Gastrocnemius medialis (tissue), 4 donors: Measurements from ENCODE around the gene AUNIP. TPM values are rescaled to one million over a fixed set of nuclear protein-coding genes. Genes with fewer than 3 reads are reported as not detected.

Experiments
- ATAC-seq, 2 donors: fragments of 150-250 bp; one replicate each; pipeline ENCODE4 v1.9.1; 2016
- DNase-seq, 2 donors: peaks; one replicate each; pipeline ENCODE4 v3.0.0-alpha.2; 2019
- H3K27ac ChIP-seq, 4 donors: fragments of 200-600 bp; sonication (generic); 1 replicate in 1 of 4; 2 replicates in 3 of 4; pipeline ENCODE4 v1.5.1; 2016 to 2018; ENCODE audit warnings: mild to moderate bottlenecking in 2 of 4, moderate library complexity in 1 of 4
- H3K27me3 ChIP-seq, 3 donors: fragments of 200-600 bp; sonication (generic) in 2 of 3; 1 replicate in 1 of 3; 2 replicates in 2 of 3; pipeline versions ENCODE4 v1.5.1 to v1.6.0; 2016 to 2019; ENCODE audit warnings: mild to moderate bottlenecking in 1 of 3, moderate library complexity in 1 of 3
- H3K36me3 ChIP-seq, 2 donors: fragments of 200-600 bp; sonication (generic) in 1 of 2; one replicate each; pipeline ENCODE4 v1.5.1; 2017 to 2018
- H3K4me1 ChIP-seq, 2 donors: fragments of 200-600 bp; sonication (generic) in 1 of 2; one replicate each; pipeline ENCODE4 v1.5.1; 2016 to 2017; ENCODE audit warnings: mild to moderate bottlenecking in 2 of 2
- H3K4me3 ChIP-seq, 4 donors: fragments of 200-600 bp; sonication (generic) in 3 of 4; 1 replicate in 1 of 4; 2 replicates in 3 of 4; pipeline ENCODE4 v1.5.1; 2016 to 2019; ENCODE audit warnings: mild to moderate bottlenecking in 2 of 4
- H3K9me3 ChIP-seq, 3 donors: fragments of 200-600 bp; sonication (generic) in 2 of 3; 1 replicate in 1 of 3; 2 replicates in 2 of 3; pipeline ENCODE4 v1.5.1; 2016 to 2019
- POLR2A ChIP-seq, 2 donors: fragments of 450-650 bp; IDR thresholded peaks; one replicate each; pipeline ENCODE4 v1.6.1; 2017; ENCODE audit warnings: antibody characterized with exemption in 2 of 2, mild to moderate bottlenecking in 2 of 2, moderate library complexity in 2 of 2
- in situ Hi-C, 4 donors: fragments of 200-750 bp; cut with MboI; loops; one replicate each; pipeline versions ENCODE4 v1.15.0 to v1.8.0; 2017; ENCODE audit warnings: low sequenced_read_pairs in 4 of 4
- intact Hi-C: fragments of 100-400 bp; cut with DNase I; formaldehyde crosslinking; loops from one replicate; pipeline ENCODE4 v1.15.1; 2023; ENCODE audit warnings: low total_unique reads
- total RNA-seq, 4 donors: library from RNA; depleted of rRNA; stranded (reverse); fragments of >200 nt; gene quantifications; one replicate each; pipeline versions ENCODE4 v1.1.0 to v1.2.3, GENCODE V29; 2016
- TF ChIP-seq, protein P1 (sequence below), 5 experiments: fragments of 450-650 bp in 3 of 5; fragments of 200-600 bp in 2 of 5; sonication (generic) in 2 of 5; IDR thresholded peaks in 4 of 5; conservative IDR thresholded peaks in 1 of 5; 1 replicate in 4 of 5; 2 replicates in 1 of 5; pipeline ENCODE4 v1.5.1; 2016 to 2019; ENCODE audit warnings: antibody characterized with exemption in 5 of 5, mild to moderate bottlenecking in 3 of 5, moderate library complexity in 3 of 5

AUNIP gene
- total RNA-seq, 4 donors from 2014 or later: not detected

DNA sequence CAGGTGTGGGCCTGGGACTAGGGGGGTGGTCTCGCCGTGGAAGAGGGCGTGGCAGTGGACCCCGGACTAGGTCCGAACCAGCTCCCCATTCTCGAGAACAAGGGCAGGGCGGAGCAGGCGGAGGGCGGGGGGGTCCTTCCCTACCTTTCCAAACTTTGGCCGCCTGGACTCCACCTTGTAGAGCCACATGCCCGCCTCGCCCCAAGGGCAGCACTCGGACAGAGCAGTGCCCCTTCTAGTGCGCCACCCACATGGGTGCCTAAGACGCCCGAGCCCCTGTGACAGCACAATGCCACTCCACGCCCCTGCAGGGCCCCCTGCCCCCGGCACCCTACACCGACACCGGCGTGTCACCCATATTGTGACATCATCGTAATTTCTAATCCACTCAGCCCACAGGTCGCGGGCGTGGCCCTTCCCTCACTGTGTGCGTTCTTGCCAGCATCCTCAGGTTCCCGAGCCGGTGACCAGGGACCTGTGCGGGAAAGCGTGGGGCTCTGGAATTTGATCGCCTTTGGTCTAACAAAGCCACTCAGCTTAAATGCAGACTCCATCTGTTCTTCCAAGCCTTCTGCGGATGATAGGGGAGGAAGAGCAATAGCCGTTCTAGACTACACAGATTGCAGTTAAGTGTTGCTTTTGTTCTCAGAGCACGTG is 47.5 kb upstream of the AUNIP start:
- Histone ChIP-seq H3K36me3 (no peaks in the 10 kb centered on the region), H3K27ac (peak overlapping the region; percentile 8 to 83 (median 56)), H3K9me3 (no peaks in the 10 kb centered on the region), H3K4me3 (peak overlapping the region; percentile 69 to 87 (median 74)), H3K4me1 (peaks cover 9 to 15% of the 10 kb centered on the region in 2 donors), H3K27me3 (no peaks in the 10 kb centered on the region)
- TF ChIP-seq POLR2A (IDR thresholded peaks at IDR 0.05): no peak
- TF ChIP-seq, protein P1, sequence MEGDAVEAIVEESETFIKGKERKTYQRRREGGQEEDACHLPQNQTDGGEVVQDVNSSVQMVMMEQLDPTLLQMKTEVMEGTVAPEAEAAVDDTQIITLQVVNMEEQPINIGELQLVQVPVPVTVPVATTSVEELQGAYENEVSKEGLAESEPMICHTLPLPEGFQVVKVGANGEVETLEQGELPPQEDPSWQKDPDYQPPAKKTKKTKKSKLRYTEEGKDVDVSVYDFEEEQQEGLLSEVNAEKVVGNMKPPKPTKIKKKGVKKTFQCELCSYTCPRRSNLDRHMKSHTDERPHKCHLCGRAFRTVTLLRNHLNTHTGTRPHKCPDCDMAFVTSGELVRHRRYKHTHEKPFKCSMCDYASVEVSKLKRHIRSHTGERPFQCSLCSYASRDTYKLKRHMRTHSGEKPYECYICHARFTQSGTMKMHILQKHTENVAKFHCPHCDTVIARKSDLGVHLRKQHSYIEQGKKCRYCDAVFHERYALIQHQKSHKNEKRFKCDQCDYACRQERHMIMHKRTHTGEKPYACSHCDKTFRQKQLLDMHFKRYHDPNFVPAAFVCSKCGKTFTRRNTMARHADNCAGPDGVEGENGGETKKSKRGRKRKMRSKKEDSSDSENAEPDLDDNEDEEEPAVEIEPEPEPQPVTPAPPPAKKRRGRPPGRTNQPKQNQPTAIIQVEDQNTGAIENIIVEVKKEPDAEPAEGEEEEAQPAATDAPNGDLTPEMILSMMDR (IDR thresholded peaks at IDR 0.05 in 4 of 5, conservative IDR thresholded peaks at IDR 0.05 in 1 of 5): no peak
- intact Hi-C loops (no loop called here), in situ Hi-C loops (no loop called here)
- ATAC-seq (peak in 1 of 2 donors; percentile 6), DNase-seq (no peak)

DNA sequence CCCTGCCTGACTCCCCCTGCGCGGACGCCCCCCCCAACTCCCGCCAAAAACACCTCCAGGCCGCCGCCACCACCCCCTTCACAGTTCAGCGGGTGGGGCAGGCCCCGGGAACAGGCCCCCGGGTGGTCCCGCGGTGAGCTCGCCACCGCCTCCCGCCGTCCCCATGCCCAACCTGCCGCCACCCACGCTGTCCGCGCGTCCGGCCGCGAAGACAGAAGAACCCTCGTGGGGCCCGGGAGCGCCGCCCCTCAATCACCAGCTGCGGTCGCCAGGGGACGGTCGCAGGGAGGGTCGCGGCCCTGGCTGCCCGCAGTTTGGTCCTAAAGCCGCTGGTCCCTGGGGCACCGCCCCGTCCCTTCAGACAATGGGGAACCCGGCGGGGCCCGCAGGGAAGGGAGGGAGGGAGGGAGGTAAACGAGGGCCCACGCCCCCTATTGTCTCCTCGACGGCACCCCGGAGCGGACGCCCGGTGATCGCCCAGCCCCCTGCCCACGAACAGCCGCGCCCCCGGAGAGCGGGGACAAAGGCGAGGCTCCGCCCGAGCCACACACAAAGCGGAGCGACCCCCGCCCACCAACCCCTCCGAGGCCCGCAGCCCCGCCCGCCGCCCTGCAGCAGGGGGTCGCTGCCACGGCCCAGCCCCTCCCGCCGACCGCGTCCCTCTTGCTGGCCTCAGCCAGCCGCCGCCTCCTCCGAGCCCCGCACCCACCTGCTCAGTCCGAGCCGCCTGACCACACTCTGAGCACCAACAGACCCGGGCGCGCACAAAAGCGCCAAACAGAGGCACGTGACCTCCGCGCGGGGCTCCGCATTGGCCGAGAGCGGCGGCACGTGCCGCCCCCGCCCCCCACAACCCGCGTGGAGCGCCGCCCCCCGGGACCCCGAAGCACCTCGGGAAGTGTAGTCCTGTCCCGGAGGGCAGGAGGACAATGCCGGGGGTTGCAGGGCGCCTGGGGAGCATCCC is 46.7 kb upstream of the AUNIP start, which contains the start of gene STMN1:
TSS of gene STMN1 (minus strand) at position 740 of the 964 bp plus-strand sequence. CDS start 1,743 bp downstream, outside the sequence.
- peak within 1 kb of the TSS; percentile 69 to 87 (median 74) for H3K4me3 ChIP-seq
- TF ChIP-seq POLR2A (IDR thresholded peaks at IDR 0.05): peak; percentile 82 to 91
- TF ChIP-seq, protein P1 (IDR thresholded peaks at IDR 0.05 in 4 of 5, conservative IDR thresholded peaks at IDR 0.05 in 1 of 5): no peak
- peak; percentile 84 to 86 for ATAC-seq
- peak; percentile 80 to 83 for DNase-seq
- in situ Hi-C loops (no loop called here), intact Hi-C loops (loop anchor here (1.0 kb wide), 1 partner anchor 92 kb away; the partner anchor contains the start of gene PAFAH2)
- peaks cover 9 to 15% of the 10 kb centered on the region in 2 donors for H3K4me1 ChIP-seq
- no peaks in the 10 kb centered on the region for H3K27me3 ChIP-seq
- no peaks in the 10 kb centered on the region for H3K36me3 ChIP-seq
- peak within 1 kb of the TSS; percentile 51 to 83 (median 70) for H3K27ac ChIP-seq
- H3K9me3 ChIP-seq: no peaks in the 10 kb centered on the region

DNA sequence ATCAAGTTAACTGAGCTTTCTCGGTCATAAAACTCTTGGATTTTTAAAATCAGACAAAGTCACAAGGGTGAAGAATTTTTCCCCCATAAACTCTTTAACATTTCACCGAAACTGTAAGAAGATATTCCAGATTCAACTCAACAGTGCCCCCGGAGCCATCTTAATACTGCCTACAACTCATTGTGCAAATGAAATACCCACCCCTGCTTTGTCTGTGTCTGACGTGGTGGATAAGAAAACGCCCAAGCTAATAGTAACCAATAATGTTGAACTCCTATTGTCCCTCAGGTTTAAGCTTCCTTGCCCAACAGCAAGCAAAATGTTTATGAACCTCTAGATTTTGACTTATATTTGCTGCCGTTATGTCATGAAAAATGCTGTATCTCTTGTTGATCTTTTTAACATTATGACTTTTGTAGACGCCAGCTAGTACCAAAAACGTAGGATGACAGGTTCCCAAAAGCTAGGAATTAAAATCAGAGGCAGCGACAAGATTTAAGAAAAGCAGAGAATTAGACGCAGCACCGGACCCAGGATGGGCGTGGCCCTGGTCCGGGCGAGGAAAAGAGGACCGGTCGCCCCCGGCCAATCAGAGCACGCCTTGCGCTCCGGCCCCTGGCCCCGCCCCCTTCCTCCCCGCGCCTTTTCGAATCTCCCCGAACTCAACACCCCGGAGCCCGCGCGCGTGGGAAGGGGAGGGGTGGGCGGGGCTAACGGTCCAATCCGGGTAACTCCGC is 45.9 kb upstream of the AUNIP start:
- Histone ChIP-seq H3K4me3 (peak overlapping the region; percentile 69 to 87 (median 74)), H3K27me3 (no peaks in the 10 kb centered on the region), H3K4me1 (peaks cover 9 to 15% of the 10 kb centered on the region in 2 donors), H3K36me3 (no peaks in the 10 kb centered on the region), H3K9me3 (no peaks in the 10 kb centered on the region), H3K27ac (peak overlapping the region in 3 of 4 donors; percentile 68 to 83 (median 73))
- in situ Hi-C loops (no loop called here), intact Hi-C loops (loop anchor here (1.0 kb wide), 1 partner anchor 93 kb away; the partner anchor contains the start of gene PAFAH2)
- DNase-seq (peak; percentile 85), ATAC-seq (peak; percentile 86 to 89)
- no peak for TF ChIP-seq POLR2A (IDR thresholded peaks at IDR 0.05)
- TF ChIP-seq, protein P1 (IDR thresholded peaks at IDR 0.05 in 4 of 5, conservative IDR thresholded peaks at IDR 0.05 in 1 of 5): no peak

DNA sequence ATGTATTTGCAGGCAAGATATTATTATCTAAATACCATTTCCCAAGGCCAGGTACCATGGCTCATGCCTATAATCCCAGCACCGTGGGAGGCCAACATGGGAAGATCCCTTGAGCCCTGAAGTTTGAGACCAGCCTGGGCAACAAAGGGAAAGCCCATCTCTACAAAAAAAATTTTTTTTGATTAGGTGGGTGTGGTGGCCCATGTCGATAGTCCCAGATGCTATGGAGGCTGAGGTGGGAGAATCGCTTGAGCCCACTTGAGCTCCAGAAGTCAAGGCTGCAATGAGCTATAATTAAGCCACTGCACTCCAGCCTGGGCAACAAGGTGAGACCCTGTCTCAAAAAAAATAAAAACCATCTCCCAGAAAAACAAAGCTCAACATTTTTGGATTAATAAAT is 44.7 kb upstream of the AUNIP start:
- no peaks in the 10 kb centered on the region for H3K27me3 ChIP-seq
- no peak for DNase-seq
- TF ChIP-seq, protein P1 (IDR thresholded peaks at IDR 0.05 in 4 of 5, conservative IDR thresholded peaks at IDR 0.05 in 1 of 5): no peak
- no peak for TF ChIP-seq POLR2A (IDR thresholded peaks at IDR 0.05)
- no peak overlapping the region for H3K27ac ChIP-seq
- intact Hi-C loops: no loop called here
- in situ Hi-C loops: no loop called here
- ATAC-seq: no peak
- no peaks in the 10 kb centered on the region for H3K9me3 ChIP-seq
- H3K36me3 ChIP-seq: peaks cover 0 to 4% of the 10 kb centered on the region in 2 donors
- H3K4me1 ChIP-seq: peaks cover 9 to 15% of the 10 kb centered on the region in 2 donors
- H3K4me3 ChIP-seq: no peak overlapping the region
